Stimulated activated CD4-positive, alpha-beta T cell treated with anti-CD3 and anti-CD28 coated beads, Interleukin-4, amount 100 ng/mL, for 48 hours (primary cell): ENCODE results near the gene HYKK.
A peak's percentile ranks its signal among the peaks of the same experiment; 100 is the strongest.
"Not testable (repeated sequence)": the region's sequence is repeated elsewhere in the genome, so short reads cannot be mapped to it uniquely, and the experiment has no call there.

ENCODE experiments used
- DNase-seq, 2 donors: peaks; one replicate each; pipeline ENCODE4 v3.0.0-alpha.2; 2020; ENCODE audit warnings: low read depth in 2 of 2

The HYKK gene, protein sequence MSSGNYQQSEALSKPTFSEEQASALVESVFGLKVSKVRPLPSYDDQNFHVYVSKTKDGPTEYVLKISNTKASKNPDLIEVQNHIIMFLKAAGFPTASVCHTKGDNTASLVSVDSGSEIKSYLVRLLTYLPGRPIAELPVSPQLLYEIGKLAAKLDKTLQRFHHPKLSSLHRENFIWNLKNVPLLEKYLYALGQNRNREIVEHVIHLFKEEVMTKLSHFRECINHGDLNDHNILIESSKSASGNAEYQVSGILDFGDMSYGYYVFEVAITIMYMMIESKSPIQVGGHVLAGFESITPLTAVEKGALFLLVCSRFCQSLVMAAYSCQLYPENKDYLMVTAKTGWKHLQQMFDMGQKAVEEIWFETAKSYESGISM

DNA sequence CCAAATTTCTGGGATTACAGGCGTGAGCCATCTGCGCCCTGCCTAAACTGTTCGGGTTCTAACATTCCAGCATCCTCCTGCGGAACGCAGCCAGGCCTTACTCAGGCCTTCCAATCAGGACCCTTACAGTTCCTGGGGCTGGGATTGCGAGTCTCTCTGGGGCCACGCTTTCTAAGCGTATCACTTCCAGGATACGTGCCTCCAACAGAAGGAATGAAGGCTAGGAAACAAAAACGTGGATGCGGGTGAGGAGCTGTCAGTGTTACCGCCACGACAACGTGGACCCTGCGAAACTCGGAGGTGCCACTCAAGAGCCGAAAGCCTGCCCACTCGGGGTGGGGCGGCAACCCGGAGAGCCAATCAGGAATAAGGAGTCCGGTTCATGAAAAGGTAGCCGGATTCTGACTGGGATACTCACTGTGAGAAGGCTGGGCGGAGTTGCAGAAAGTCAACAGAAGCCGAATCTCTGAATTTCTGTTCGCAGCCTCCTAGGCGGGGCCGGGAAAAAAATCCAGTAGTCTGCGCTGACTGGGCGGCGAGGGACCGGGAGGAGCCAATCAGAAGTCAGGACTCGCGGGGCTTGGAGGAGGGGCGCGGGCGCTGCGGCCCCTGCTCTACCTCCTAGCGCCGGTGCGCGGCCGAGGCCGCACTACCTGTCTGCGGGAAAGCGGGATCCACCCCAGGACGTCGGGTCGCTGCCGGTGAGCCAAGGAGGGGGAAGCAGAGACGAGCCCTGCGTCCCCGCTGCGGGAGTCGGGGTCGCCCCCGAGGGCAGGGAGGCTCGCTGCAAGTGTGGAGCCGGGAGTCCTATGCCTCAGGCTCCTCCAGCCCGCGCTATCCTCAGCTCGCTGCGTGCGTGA, at the start of gene HYKK:
Gene HYKK (plus strand): TSS at position 607 of the 860 bp plus-strand sequence. CDS start 5,512 bp downstream, outside the sequence.
- peak; percentile 65 to 79 for DNase-seq

DNA sequence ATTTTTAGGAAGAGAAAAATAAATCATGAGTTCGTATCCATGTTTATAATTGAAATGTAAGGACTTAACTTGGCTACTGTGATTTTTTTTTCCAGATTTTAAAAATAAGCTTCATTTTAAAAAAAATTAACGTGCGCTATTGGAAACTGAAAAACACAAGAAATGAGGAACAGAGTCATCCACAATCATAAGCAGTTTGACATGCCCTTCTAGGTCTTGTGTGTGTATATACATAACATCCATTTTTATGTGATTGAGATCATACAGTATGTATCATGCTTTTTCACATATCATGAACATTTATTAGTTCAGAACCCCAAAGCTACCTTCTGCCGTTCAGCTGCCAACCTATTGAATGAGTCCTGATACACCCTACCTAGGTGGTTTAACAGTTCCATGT, 46.6 kb upstream of the HYKK start:
- no peak for DNase-seq

DNA sequence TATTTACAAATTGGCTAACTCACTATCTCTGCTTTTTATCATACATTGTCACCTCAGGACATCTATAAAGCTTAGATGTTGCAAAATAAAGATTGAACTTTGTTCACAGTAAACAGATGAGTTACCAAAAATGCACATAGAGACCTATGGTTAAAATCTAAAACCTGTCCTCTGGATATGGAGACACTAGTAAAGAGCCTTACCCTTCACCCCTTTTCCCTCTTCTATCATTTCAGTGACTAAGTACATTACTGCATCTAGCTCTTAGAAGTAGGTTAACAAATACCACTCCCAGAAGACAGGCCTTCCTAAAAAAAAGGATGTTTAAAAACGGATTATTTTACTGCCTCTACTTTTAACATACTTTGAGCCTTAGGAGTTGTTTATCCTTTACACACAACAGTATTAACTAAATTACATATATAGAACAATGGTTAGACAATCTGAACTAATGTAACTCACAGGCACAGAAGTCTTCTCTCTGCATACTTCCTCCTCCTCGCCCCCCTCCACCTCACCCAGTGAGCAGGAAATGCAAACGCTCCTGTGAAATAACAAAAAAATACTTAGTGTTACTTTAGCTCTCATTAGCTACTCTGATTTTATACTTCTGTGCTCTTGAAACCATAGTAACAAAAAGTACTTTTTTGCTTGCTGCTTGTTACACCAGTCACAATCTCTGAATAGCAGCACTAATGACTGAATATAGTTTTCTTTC, 46.0 kb upstream of the HYKK start:
- DNase-seq = no peak

DNA sequence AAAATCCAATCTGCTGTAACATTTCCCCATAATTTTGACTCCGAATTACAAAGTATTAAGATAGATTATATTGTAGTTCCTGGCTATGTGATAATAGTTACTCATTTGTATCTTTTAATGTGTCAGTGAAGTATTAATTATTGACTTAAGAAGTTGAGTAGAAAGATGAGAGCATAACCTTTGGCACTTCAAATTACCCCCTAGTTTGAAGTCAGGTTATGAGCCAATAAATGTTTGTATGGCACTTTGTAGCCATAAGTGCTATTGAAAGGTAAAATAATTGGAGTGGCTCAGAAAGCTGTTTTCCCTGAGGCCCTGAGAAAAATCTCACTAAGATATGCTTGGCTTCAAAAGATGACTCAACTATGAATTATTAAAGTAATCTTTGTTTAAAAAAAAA, 38.3 kb upstream of the HYKK start:
- DNase-seq = no peak

DNA sequence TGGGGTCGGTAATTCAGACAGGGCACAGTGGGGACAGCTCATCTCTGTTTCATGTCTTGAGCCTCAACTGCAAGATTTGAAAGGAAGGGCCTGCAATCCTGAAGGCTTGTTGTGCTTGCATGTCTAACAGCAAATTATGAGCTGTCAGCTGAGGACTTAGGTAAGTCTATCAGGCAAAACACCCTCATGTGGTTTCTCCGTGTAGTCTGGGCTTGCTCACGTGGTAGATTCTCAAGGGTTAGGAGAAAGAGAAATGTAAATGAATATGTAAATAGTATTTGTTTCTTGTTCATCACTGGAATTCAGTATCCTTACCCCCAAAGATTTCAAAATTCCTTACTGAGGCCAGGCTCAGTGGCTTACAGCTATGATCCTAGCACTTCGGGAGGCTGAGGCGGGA, 30.1 kb upstream of the HYKK start:
- no peak for DNase-seq

DNA sequence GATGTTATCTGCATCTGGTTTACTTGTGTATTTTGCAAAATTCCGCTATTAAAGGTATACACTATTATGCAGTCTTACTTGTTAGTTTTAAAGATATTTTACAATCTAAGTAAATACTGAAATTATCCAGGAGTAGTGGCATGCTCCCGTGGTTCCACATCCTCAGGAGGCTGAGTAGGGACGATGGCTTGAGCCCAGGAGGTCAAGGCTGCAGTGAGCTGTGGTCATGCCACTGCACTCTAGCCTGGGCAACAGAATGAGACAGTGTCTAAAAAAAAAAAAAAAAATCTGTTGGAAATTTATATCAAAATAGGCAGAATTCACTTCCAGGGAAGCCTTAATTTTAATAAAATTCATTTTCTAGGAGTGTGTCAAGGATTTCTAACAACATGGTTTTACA, 27.7 kb upstream of the HYKK start:
- DNase-seq = no peak

DNA sequence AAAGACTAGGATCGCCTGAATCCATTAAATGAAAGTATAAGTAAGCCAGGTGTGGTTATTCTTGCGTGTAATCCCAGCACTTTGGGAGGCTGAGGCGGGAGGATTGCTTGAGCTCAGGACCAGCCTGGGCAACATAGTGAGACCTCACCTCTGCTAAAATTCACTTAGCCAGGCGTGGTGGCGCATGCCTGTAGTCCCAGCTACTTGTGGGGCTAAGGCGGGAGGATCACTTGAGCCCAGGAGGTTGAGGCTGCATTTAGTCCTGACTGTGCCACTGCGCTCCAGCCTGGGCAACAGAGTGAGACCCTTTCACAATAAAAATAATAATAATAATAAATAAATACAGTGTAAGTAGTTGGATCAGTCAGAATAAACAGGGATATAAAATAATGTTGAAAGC, 25.5 kb upstream of the HYKK start:
- DNase-seq = no peak

DNA sequence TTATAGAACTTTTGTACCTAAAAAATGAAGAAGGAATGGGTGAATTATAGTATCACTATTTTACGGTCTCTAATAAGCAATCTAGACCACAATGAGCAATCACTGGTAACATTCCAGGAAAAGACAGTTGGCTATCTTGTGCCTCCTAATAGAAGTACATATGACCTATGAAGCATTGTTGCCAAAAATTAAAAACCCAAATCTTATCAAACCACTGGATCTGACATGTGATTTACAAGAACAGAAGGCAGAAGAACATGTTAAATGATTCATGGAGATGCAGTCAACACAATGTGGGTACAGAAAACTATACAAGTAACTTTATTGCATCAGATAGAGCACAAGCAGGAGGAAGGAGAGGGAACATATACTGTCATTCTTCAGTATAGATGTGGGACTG, 14.5 kb upstream of the HYKK start:
- no peak for DNase-seq

DNA sequence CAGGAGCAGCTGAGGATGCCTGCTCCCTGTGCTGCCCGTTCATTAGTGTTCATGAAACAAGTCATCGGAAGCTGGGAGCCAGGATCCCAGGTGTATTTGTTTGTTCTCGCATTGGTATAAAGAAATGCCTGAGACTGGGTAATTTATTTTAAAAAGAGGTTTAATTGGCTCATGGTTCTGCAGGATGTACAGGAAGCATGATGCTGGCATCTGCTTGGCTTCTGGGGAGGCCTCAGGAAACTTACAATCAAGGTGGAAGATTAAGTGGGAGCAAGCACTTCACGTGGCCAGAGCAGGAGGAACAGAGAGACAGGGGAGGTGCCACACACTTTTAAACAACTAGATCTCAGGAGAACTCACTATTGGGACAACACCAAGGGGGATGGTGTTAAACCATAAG, 5.5 kb upstream of the HYKK start:
- DNase-seq = no peak

DNA sequence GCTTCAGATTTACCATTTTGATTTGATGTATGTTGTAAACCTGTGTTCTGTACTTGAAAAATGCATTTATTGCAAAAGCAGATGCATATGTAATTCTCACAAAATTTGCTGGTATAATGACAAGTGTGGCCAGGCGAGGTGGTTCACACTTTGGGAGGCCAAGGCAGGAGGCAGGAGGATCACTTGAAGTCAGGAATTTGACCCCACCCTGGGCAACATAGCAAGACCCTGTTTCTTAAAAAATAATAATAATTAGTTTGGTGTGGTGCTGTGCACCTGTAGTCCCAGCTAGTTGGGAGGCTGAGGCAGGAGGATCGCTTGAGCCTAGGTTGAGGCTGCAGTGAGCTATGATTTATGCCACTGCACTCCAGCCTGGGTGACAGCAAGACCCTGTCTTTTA, 4.7 kb upstream of the HYKK start:
- no peak for DNase-seq

DNA sequence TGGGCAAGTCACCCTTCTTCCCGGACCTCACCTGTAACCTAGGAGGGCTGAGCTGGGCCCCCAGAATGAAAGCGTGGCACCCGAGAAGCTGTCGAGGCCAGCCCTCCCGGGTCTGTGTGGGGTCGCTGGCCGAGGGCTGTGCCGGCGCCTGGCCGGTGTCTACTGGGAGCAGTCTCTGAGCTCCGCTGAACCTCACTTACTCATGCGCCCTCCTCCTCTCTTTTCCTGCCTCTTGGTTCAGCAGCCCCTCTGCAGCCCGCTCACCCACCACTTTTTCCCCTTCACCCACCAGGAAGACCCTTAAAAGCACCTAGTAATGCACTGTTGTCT, 419 bp downstream of the HYKK start:
- DNase-seq = no peak

DNA sequence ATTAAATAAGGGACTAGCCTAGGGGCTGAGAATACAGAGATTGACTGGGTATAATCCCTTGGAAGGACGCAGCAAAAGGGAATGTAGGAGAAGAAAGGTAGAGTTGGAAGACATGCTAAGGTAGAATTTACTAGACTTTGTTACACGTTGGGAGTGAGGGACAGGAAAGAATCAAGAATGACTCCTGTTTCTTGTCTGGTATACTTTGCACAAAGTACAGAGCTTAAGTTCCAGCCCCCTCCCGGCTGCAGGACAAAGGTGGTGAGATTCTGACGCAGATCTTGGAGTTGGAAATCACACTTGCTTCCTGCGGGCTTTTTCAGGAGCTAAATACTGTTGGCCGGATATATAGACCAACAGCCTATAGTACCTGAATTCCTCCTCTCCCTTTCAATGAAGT, 895 bp downstream of the HYKK start:
- DNase-seq = no peak

DNA sequence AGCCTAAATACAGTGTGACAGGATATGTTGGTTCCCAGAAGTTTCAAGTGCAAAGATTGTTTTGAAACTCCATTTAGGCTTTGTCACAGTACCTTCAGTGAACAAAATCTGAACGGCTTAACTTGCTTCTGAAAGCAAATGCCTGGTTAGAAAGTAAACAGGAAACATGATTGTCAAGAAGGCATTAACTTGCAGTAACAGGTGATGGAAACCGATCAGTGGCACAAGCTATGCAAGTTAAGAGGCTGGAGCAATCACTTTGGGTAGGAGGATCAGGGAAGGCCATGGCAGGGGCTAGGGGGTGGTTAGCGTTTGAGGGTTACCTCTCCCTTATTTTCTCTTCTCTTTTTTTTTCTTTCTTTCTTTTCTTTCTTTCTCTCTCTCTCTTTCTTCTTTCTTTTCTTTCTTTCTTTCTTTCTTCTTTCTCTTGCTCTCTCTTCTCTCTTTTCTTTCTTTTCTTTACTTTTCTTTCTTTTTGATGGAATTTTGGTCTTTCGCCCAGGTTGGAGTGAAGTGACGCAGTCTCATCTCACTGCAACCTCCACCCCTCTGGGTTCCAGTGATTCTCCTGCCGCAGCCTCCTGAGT, 2.4 kb downstream of the HYKK start:
- no peak for DNase-seq

DNA sequence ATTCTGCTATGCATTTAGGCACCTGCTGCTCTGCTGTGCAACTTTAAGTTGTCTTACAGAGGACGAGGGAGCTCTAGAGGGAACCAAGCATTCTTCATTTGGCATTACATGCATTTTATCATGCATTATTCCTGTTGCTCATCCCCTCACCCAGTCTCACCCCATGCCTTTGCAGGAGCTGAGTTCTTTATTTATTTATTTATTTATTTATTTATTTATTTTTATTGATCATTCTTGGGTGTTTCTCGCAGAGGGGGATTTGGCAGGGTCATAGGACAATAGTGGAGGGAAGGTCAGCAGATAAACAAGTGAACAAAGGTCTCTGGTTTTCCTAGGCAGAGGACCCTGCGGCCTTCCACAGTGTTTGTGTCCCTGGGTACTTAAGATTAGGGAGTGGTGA, 12.7 kb downstream of the HYKK start:
- not testable (repeated sequence) for DNase-seq

DNA sequence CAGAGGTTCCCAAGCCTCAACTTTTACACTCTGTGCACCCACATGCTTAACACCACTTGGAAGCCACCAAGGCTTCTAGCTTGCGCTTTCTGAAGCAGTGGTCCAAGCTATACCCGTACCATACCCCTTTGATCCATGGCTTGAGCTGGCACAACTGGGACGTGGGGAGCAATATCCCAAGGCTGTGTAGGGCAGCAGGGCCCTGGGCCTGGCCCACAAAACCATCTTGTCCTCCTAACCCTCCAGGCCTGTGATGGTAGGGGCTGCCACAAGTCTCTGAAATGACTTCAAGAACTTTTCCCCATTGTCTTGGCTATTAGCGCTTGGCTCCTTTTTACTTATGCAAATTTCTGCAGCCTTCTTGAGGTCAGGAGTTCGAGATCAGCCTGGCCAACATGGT, 16.9 kb downstream of the HYKK start:
- no peak for DNase-seq

DNA sequence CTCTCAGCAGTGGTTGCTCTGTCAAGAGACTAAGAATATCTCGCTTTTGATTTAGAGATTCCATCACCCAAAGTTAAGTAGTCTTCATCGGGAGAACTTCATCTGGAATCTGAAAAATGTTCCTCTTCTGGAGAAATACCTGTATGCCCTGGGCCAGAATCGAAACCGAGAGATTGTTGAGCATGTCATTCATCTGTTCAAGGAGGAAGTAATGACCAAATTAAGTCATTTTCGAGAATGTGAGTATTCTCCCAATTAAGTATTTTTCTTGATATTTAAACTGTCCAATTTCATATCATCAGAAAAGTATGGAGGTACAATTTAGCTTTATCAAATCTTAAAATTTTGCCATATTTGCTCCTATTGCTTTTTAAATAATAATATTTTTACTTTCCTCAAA, 19.9 kb downstream of the HYKK start:
- no peak for DNase-seq

DNA sequence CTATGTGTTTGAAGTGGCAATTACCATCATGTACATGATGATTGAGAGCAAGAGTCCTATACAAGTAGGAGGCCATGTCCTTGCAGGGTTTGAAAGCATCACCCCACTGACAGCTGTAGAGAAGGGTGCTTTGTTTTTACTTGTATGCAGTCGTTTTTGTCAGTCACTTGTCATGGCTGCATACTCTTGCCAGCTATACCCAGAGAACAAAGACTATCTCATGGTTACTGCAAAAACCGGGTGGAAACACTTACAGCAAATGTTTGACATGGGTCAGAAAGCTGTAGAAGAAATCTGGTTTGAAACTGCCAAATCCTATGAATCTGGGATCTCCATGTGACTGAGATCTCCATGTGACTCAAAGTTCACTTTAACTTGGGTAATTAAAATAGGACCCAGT, 26.0 kb downstream of the HYKK start:
- DNase-seq = no peak

DNA sequence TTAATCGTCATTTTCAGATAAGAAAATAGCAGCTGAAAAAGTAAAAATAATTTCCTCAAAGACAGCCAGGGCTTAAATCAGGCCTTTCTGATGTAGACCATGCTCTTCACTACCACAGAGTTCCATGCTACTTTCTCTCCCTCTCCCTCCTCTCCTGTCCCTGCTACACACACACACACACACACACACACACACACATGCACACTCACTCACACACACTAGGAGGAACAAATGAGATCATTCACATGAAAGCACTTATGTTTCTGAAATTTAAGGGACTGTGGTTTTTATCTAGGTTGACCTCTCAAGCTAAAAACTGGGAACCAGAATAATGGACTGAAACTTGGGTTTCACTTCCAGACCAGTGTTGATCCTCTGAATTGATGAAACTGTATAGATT, 28.8 kb downstream of the HYKK start:
- no peak for DNase-seq

DNA sequence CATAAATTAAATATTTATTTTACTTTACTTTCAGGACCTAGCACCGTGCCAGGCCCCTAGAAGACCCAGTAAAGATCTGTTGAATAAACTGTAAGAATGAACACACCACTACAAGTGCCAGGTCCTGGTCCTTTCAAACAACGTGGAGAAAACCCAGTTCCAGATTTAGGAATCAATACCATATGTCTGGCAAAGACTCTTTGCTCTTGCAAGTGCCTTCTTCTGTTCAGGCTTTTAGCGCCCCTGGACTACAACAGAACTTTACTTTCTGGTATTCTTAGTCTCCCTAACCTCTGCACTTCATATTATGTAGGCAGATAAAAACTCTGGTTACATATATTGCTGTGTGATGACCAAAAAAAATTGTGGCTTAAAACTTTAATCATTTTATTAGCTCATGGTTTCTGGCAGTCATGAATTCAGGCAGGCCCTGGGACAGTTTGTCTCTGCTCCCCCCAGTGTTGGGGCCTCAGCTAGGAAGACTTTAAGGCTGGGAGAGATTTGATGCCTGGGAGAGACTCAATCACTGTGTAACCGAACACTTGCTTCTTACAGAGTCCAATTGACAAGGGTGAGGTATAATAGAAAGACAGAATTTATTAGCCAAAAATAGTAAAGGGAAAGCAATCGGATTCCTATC, 30.0 kb downstream of the HYKK start:
- DNase-seq = no peak

DNA sequence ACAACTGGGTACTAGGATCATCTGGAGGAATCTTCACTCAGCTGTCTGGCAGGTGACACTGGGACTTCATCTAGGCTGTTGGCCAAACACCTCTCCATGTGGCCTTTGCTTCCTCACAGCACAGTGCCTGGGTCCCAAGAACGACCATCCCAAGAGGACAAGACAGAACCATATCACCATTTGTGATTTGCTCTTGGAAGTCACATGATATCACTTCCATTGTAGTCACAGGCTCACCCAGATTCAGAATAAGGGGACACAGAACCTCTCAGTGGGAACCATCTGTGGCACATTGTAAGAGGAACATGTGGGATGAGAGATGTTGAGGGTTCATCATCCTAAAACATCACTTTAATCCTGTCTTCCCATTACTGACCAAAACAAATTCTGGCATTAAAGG, 31.0 kb downstream of the HYKK start:
- no peak for DNase-seq

DNA sequence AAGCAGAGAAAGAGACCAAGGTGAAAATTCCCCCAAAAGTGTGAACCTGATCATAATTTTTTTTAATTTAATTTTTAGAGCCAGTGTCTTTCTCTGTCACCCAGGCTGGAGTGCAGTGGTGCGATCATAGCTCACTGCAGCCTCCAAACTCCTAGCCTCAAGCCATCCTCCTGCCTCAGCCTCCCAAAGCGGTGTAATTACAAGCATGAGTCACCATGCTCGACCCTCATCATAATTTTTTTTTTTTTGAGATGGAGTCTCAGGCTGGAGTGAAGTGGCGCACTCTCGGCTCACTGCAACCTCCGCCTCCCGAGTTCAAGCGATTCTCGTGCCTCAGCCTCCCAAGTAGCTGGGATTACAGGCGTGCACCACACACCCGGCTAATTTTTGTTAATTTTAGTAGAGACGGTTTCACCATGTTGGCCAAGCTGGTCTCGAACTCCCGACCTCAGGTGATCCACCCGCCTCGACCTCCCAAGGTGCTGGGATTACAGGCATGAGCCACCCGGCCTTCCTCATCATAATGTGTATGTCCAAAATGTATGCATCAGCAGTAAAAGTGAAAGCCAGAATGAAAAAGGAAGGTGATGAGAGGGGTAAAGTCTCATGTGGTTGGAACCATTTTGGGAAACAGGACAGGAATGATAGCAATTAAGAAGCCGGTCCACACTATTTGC, 32.2 kb downstream of the HYKK start:
- not testable (repeated sequence) for DNase-seq
